GM21423 (cell line): Measurements from ENCODE around the gene MAOA.
"Not testable (repeated sequence)": the region's sequence is repeated elsewhere in the genome, so short reads cannot be mapped to it uniquely, and the experiment has no call there.

Experiments used
- ATAC-seq: cut with Tn5 transposase; IDR thresholded peaks from one replicate; pipeline ENCODE4 v1.9.1; 2021; ENCODE audit warnings: mild to moderate bottlenecking, moderate library complexity; ENCODE audit not compliant: unreplicated experiment

MAOA gene

GRCh38 chrX:43661521-43662240 lies 5.6 kb downstream of the MAOA start:
- no peak for ATAC-seq

- ATAC-seq: no peak
Observed at GRCh38 chrX:43663173-43663572, 7.1 kb downstream of the MAOA start.

GRCh38 chrX:43664258-43664657 lies 8.2 kb downstream of the MAOA start:
- no peak for ATAC-seq

- ATAC-seq: no peak
Observed at GRCh38 chrX:43664708-43665107, 8.6 kb downstream of the MAOA start.

GRCh38 chrX:43666311-43666912 lies 10.3 kb downstream of the MAOA start:
- no peak for ATAC-seq

- not testable (repeated sequence) for ATAC-seq
Observed at GRCh38 chrX:43675965-43676628, 20.0 kb downstream of the MAOA start.

- ATAC-seq: no peak
Observed at GRCh38 chrX:43676971-43677572, 21.0 kb downstream of the MAOA start.

- ATAC-seq: no peak
Observed at GRCh38 chrX:43677993-43678392, 21.9 kb downstream of the MAOA start.

GRCh38 chrX:43679058-43679457 lies 23.0 kb downstream of the MAOA start:
- ATAC-seq: no peak

GRCh38 chrX:43679778-43680177 lies 23.7 kb downstream of the MAOA start:
- no peak for ATAC-seq

GRCh38 chrX:43682726-43683125 lies 26.6 kb downstream of the MAOA start:
- ATAC-seq: no peak

- ATAC-seq: no peak
Observed at GRCh38 chrX:43685221-43685620, 29.1 kb downstream of the MAOA start.

- no peak for ATAC-seq
Observed at GRCh38 chrX:43688586-43688985, 32.5 kb downstream of the MAOA start.

GRCh38 chrX:43693602-43694406 lies 37.7 kb downstream of the MAOA start:
- no peak for ATAC-seq

GRCh38 chrX:43699475-43699874 lies 43.4 kb downstream of the MAOA start:
- ATAC-seq: no peak

GRCh38 chrX:43702079-43702524 lies 46.0 kb downstream of the MAOA start:
- no peak for ATAC-seq

GRCh38 chrX:43702660-43703059 lies 46.6 kb downstream of the MAOA start:
- no peak for ATAC-seq

- ATAC-seq: no peak
Observed at GRCh38 chrX:43703211-43703791, 47.2 kb downstream of the MAOA start.

- no peak for ATAC-seq
Observed at GRCh38 chrX:43706786-43707370, 50.8 kb downstream of the MAOA start.
